ENCODE data around the gene STEAP3. TPM values are rescaled to one million over a fixed set of nuclear protein-coding genes. Genes with fewer than 3 reads are reported as not detected.

The STEAP3 gene
- total and polyA plus RNA-seq, 12 donors, result 5.0 to 18.2 (median 7.4) TPM

GRCh38 chr2:119240311-119241204 is 16.9 kb downstream of the STEAP3 start:
- H3K27me3 ChIP-seq, result no peaks in the 10 kb centered on the region
- peaks cover 0 to 2% (median 0%) of the 10 kb centered on the region in 11 donors for H3K9me3 ChIP-seq
- no peak for TF ChIP-seq CTCF (IDR thresholded peaks at IDR 0.05)
- ATAC-seq (peak; percentile 84 to 98 (median 92)), DNase-seq (peak; percentile 55 to 72)
- peak overlapping the region; percentile 30 to 85 (median 78) for H3K27ac ChIP-seq
- WGBS, 2 donors, result 47 to 54% methylated on average over 15 of the region's 15 CpGs
- H3K36me3 ChIP-seq, result peaks cover 0 to 2% (median 0%) of the 10 kb centered on the region in 9 donors
- H3K4me1 ChIP-seq, result peaks cover 0 to 14% (median 11%) of the 10 kb centered on the region in 9 donors
- intact Hi-C loops (cut with DNase I), result no loop called here
- no peak overlapping the region for H3K4me3 ChIP-seq

GRCh38 chr2:119241205-119241532 is 17.5 kb downstream of the STEAP3 start:
- Histone ChIP-seq H3K9me3 (peaks cover 0 to 8% (median 0%) of the 10 kb centered on the region in 11 donors), H3K4me3 (no peak overlapping the region), H3K27ac (peak overlapping the region in 8 of 10 donors; percentile 10 to 85 (median 78)), H3K27me3 (no peaks in the 10 kb centered on the region), H3K36me3 (peaks cover 0 to 8% (median 0%) of the 10 kb centered on the region in 9 donors), H3K4me1 (peaks cover 0 to 14% (median 11%) of the 10 kb centered on the region in 9 donors)
- TF ChIP-seq CTCF (IDR thresholded peaks at IDR 0.05), result no peak
- DNase-seq (no peak), ATAC-seq (peak in 1 of 8 donors; percentile 5)
- 70 to 77% methylated on average over 5 of the region's 5 CpGs for WGBS, 2 donors
- intact Hi-C loops (cut with DNase I), result no loop called here

- no peak for TF ChIP-seq CTCF (IDR thresholded peaks at IDR 0.05)
- WGBS, 2 donors, result 85 to 91% methylated on average over 17 of the region's 17 CpGs
Measured at GRCh38 chr2:119242276-119243119, 18.9 kb downstream of the STEAP3 start.

GRCh38 chr2:119243621-119244020 is 20.0 kb downstream of the STEAP3 start:
- DNase-seq (no peak), ATAC-seq (no peak)

More at GRCh38 chr2:119242276-119243119, 18.9 kb downstream of the STEAP3 start:
- Histone ChIP-seq H3K36me3 (peaks cover 0 to 20% (median 0%) of the 10 kb centered on the region in 9 donors), H3K27ac (no peak overlapping the region), H3K9me3 (peaks cover 0 to 10% (median 0%) of the 10 kb centered on the region in 11 donors), H3K4me3 (no peak overlapping the region), H3K27me3 (no peaks in the 10 kb centered on the region), H3K4me1 (peaks cover 0 to 14% (median 11%) of the 10 kb centered on the region in 9 donors)
- intact Hi-C loops (cut with DNase I), result no loop called here
- ATAC-seq, result no peak
- no peak for DNase-seq

More at GRCh38 chr2:119243621-119244020, 20.0 kb downstream of the STEAP3 start:
- Histone ChIP-seq H3K4me3 (no peak overlapping the region), H3K27me3 (no peaks in the 10 kb centered on the region), H3K36me3 (peaks cover 0 to 27% (median 0%) of the 10 kb centered on the region in 9 donors), H3K27ac (no peak overlapping the region), H3K9me3 (peaks cover 0 to 10% (median 0%) of the 10 kb centered on the region in 11 donors), H3K4me1 (peaks cover 0 to 14% (median 11%) of the 10 kb centered on the region in 9 donors)
- WGBS, 2 donors, result 77 to 88% methylated on average over 2 of the region's 2 CpGs
- intact Hi-C loops (cut with DNase I), result no loop called here
- no peak for TF ChIP-seq CTCF (IDR thresholded peaks at IDR 0.05)
